K562 (cell line): ENCODE results near the gene SPIB. TPM values are rescaled to one million over a fixed set of nuclear protein-coding genes. Genes with fewer than 3 reads are reported as not detected.

Experiments used
- AFF4 ChIP-seq: sonication (generic); formaldehyde crosslinking; IDR thresholded peaks from 2 replicates; pipeline ENCODE4 v1.8.0; 2023; ENCODE audit warnings: mild to moderate bottlenecking, missing genetic modification reagents
- ARID1B ChIP-seq: fragments of 450-650 bp; IDR thresholded peaks from 2 replicates; pipeline ENCODE4 v1.6.1; 2016; ENCODE audit warnings: antibody characterized with exemption, mild to moderate bottlenecking, inconsistent platforms
- BRD9 ChIP-seq: fragments of 450-650 bp; IDR thresholded peaks from 2 replicates; pipeline ENCODE4 v1.6.1; 2018; ENCODE audit warnings: low read depth; ENCODE audit not compliant: partially characterized antibody
- CEBPG ChIP-seq, 3 experiments: fragments of 200-800 bp in 1 of 3; sonication (Bioruptor generic) in 1 of 3; sonication (generic) in 1 of 3; formaldehyde crosslinking in 1 of 3; IDR thresholded peaks in 2 of 3; conservative IDR thresholded peaks in 1 of 3; 2 replicates each; pipeline versions ENCODE4 v1.6.1 to v1.8.0; 2016 to 2022; ENCODE audit warnings: missing compliant biosample characterization in 2 of 3, missing genetic modification characterization in 2 of 3, mild to moderate bottlenecking in 1 of 3, missing genetic modification reagents in 1 of 3
- FOXP1 ChIP-seq: sonication (generic); formaldehyde crosslinking; IDR thresholded peaks from 2 replicates; pipeline ENCODE4 v1.8.0; 2022; ENCODE audit warnings: mild to moderate bottlenecking, missing genetic modification reagents
- HNRNPUL1 ChIP-seq: fragments of 200-400 bp; formaldehyde crosslinking; IDR thresholded peaks from 2 replicates; pipeline ENCODE4 v1.6.1; 2017; ENCODE audit warnings: low read length
- ILF3 ChIP-seq: fragments of 450-650 bp; IDR thresholded peaks from 2 replicates; pipeline ENCODE4 v1.6.1; 2018; ENCODE audit warnings: antibody characterized with exemption, mild to moderate bottlenecking, moderate library complexity, borderline replicate concordance
- ILK ChIP-seq: fragments of 450-650 bp; IDR thresholded peaks from 2 replicates; pipeline ENCODE4 v1.6.1; 2016; ENCODE audit warnings: missing genetic modification characterization, low read depth, mild to moderate bottlenecking, missing compliant biosample characterization, moderate library complexity, borderline replicate concordance
- KLF10 ChIP-seq: fragments of 250-450 bp; sonication (Bioruptor Pico); IDR thresholded peaks from 2 replicates; pipeline ENCODE4 v1.6.1; 2021; ENCODE audit warnings: matching md5 sums
- MEF2D ChIP-seq: conservative IDR thresholded peaks from 2 replicates; pipeline ENCODE4 v1.6.1; 2016; ENCODE audit warnings: low read depth, missing genetic modification characterization, missing compliant biosample characterization
- NELFE ChIP-seq: IDR thresholded peaks from 2 replicates; pipeline ENCODE4 v1.6.1; 2011; ENCODE audit warnings: mild to moderate bottlenecking; ENCODE audit not compliant: insufficient read depth, insufficient read length
- PRPF4 ChIP-seq: fragments of 200-400 bp; formaldehyde crosslinking; IDR thresholded peaks from one replicate; pipeline ENCODE4 v1.6.1; 2017; ENCODE audit warnings: low read length, low read depth, mild to moderate bottlenecking; ENCODE audit not compliant: insufficient read depth, poor library complexity, severe bottlenecking
- SAFB2 ChIP-seq: fragments of 200-400 bp; formaldehyde crosslinking; IDR thresholded peaks from 2 replicates; pipeline ENCODE4 v1.6.1; 2018; ENCODE audit warnings: borderline replicate concordance, low read length, low read depth, moderate library complexity; ENCODE audit not compliant: severe bottlenecking
- TAF7 ChIP-seq: fragments of 450-650 bp; IDR thresholded peaks from 2 replicates; pipeline ENCODE4 v1.6.1; 2016; ENCODE audit warnings: missing genetic modification characterization, missing compliant biosample characterization
- TCF3 ChIP-seq: sonication (generic); formaldehyde crosslinking; IDR thresholded peaks from 2 replicates; pipeline ENCODE4 v1.4.0; 2020; ENCODE audit warnings: mild to moderate bottlenecking, missing genetic modification reagents
- TCF7 ChIP-seq: sonication (generic); IDR thresholded peaks from 2 replicates; pipeline ENCODE4 v1.6.1; 2016; ENCODE audit warnings: antibody characterized with exemption, borderline replicate concordance
- ZNF121 ChIP-seq: sonication (generic); formaldehyde crosslinking; conservative IDR thresholded peaks from 2 replicates; pipeline ENCODE4 v1.8.0; 2022; ENCODE audit warnings: missing genetic modification reagents
- ZNF134 ChIP-seq: fragments of 250-450 bp; sonication (Bioruptor Pico); conservative IDR thresholded peaks from 2 replicates; pipeline ENCODE4 v1.4.0; 2020
- ZNF232 ChIP-seq: sonication (generic); formaldehyde crosslinking; IDR thresholded peaks from 2 replicates; pipeline ENCODE4 v1.8.0; 2022; ENCODE audit warnings: mild to moderate bottlenecking, missing genetic modification reagents
- ZNF24 ChIP-seq: fragments of 450-650 bp; IDR thresholded peaks from 2 replicates; pipeline ENCODE4 v1.6.1; 2016
- ZNF431 ChIP-seq: sonication (generic); formaldehyde crosslinking; IDR thresholded peaks from 2 replicates; pipeline ENCODE4 v1.8.0; 2022; ENCODE audit warnings: mild to moderate bottlenecking, missing genetic modification reagents
- polyA plus RNA-seq, 8 experiments: library from polyadenylated mRNA; depleted of rRNA in 4 of 8; stranded (reverse) in 5 of 8; unstranded in 3 of 8; fragments of >200 nt; fragmentation: Nextera tagmentation in 2 of 8; fragmentation: Illumina TruSeq in 1 of 8; extraction: Ambion mirVana in 2 of 8; extraction: Trizol in 1 of 8; gene quantifications; 2 replicates each; pipeline versions ENCODE4 v1.2.1 to v1.2.3, GENCODE V29; 2011 to 2014; ENCODE audit warnings: inconsistent platforms in 1 of 8, missing spikeins in 1 of 8
- total RNA-seq, 7 experiments: library from RNA; depleted of rRNA in 6 of 7; stranded (reverse); fragments of >200 nt in 6 of 7; fragmentation: Illumina TruSeq in 2 of 7; extraction: Trizol in 2 of 7; gene quantifications; 2 replicates each; pipeline versions ENCODE4 v1.2.1 to v1.2.3, GENCODE V29; 2011 to 2021; ENCODE audit warnings: low replicate concordance in 1 of 7
- TF ChIP-seq, protein P1 (sequence below): sonication (generic); formaldehyde crosslinking; IDR thresholded peaks from 2 replicates; pipeline ENCODE4 v1.8.0; 2022; ENCODE audit warnings: mild to moderate bottlenecking, missing genetic modification reagents

The SPIB gene
- total and polyA plus RNA-seq, 9 of the 15 experiments (the other 6 are each of a cell fraction or from before 2014, with no cell fraction given), result 0.06 to 1.0 (median 0.43) TPM; not detected in 1

DNA sequence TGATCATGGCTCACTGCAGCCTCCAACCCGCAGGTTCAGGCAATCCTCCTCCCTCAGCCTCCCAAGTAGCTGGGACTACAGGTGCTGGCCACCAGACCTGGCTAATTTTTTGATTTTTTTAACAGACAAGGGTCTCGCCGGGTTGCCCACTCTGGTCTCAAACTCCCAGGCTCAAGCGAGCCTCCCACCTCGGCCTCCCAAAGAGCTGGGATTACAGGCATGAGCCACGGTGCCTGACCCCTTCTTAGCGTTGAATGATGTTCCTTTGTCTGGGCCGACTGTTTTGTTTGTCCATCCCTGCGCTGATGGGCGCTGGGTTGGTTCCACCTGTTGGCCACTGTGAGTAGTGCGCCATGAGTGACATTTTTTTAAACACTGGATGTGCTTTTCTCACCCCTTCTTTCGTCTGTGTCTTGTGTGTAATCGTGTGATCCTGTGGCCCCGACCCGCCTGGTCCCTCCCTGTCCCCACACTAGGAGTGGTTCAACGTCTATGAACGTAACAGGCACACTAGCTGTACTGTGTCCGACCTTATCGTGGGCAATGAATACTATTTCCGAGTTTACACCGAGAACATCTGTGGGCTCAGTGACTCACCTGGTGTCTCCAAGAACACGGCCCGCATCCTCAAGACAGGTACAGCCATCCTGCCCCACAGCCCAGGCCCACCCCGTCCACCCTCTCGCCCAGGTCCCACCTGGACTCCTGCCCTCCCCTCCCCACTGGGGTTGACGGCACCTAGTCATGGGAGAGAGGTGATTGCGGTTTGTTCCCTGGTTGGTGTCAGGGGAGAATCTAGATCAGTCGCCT lies 42.5 kb downstream of the SPIB start (continued):
- TF ChIP-seq ZNF431 (CRISPR knock-in tag), result no peak
- TF ChIP-seq ZNF24, result 0 out of 2 replicates have a peak, but pooled peaks have one; percentile 33
- TF ChIP-seq NELFE, result no peak
- TF ChIP-seq FOXP1 (CRISPR knock-in tag), result no peak
- TF ChIP-seq PRPF4, result no peak
- TF ChIP-seq, protein P1, sequence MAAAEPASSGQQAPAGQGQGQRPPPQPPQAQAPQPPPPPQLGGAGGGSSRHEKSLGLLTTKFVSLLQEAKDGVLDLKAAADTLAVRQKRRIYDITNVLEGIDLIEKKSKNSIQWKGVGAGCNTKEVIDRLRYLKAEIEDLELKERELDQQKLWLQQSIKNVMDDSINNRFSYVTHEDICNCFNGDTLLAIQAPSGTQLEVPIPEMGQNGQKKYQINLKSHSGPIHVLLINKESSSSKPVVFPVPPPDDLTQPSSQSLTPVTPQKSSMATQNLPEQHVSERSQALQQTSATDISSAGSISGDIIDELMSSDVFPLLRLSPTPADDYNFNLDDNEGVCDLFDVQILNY (CRISPR knock-in tag), result no peak
- TF ChIP-seq CEBPG (CRISPR knock-in tag; IDR thresholded peaks at IDR 0.05), result no peak
- no peak for TF ChIP-seq CEBPG (tag; conservative IDR thresholded peaks at IDR 0.05 in 1 of 2, IDR thresholded peaks at IDR 0.05 in 1 of 2)
- no peak for TF ChIP-seq ILF3
- no peak for TF ChIP-seq MEF2D (tag)
- no peak for TF ChIP-seq BRD9
- TF ChIP-seq ZNF121 (CRISPR knock-in tag), result peak; percentile 8; the same call in 1 of the 2 replicates
- TF ChIP-seq HNRNPUL1, result no peak
- no peak for TF ChIP-seq TAF7 (tag)
- no peak for TF ChIP-seq TCF3
- no peak for TF ChIP-seq ZNF232
- TF ChIP-seq SAFB2, result no peak
- no peak for TF ChIP-seq AFF4
- no peak for TF ChIP-seq TCF7
- no peak for TF ChIP-seq ZNF134
- TF ChIP-seq KLF10 (CRISPR knock-in tag), result no peak
- 0 out of 2 replicates have a peak, but pooled peaks have one; percentile 11 for TF ChIP-seq ARID1B
- TF ChIP-seq ILK (tag), result no peak
